Measurements from ENCODE around the gene SLC18A3.

Gene SLC18A3

DNA sequence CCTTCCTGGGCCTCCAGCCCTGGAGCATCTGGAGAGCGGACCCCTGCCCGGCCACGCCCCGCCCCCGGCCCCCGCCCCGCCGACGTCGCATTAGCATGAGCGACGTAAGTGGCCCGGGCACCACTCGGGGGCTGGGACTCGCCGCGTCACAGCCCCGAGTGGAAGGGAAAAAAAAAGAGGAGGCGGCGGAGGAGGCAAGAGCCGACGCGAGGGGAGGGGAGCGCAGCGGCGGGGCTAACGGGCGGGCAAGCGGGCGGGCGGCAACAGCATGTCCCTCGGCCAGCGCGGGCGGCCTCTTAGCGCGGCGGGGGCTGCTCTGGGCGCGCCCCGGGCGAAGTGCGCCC, at the start of gene SLC18A3:
Gene SLC18A3, plus strand, starts transcription at position 197 of the 344 bp plus-strand sequence. CDS start 431 bp downstream, outside the sequence.
- DNase-seq: no peak

DNA sequence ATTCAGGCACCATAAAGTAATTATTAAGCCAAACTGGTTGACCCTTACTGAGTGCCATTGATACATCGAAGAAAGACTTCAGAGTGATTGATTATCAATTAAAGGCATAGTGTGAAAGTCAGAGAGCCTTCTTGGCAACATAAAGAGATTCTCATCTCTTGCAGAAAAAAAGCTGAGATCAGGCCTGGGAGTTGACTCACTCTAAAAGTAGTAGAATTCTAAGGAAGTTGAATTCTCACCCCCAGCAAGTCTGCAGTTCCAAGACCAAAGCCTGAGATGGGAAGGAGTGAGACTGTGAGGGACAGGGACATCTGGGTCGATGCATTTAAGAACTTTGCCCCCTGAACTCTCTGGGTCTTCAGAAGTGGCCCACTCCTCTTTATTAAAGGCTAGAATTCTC, 49.6 kb upstream of the SLC18A3 start:
- no peak for DNase-seq

DNA sequence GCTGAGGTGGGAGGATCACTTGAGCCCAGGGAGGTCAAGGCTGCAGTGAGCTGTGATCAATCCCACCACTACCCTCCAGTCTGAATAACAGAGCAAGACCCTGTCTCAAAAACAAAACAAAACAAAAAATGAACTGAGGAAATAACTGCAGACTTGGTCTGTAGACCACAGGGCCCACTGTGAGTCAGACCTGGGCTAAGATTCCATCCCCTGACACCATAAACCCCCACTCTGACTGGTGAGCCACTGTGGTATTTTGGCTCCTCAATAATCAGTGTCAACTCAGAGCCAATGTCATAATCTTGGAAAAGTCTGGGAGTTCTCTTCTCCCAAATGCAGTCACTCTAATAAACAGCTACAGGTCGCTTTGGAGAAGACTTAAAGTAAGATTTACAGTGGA, 47.2 kb upstream of the SLC18A3 start:
- no peak for DNase-seq

GRCh38 chr10:49564461-49565009, 45.6 kb upstream of the SLC18A3 start:
- no peak for DNase-seq

- DNase-seq: no peak
Measured at GRCh38 chr10:49567810-49568209, 42.3 kb upstream of the SLC18A3 start.

DNA sequence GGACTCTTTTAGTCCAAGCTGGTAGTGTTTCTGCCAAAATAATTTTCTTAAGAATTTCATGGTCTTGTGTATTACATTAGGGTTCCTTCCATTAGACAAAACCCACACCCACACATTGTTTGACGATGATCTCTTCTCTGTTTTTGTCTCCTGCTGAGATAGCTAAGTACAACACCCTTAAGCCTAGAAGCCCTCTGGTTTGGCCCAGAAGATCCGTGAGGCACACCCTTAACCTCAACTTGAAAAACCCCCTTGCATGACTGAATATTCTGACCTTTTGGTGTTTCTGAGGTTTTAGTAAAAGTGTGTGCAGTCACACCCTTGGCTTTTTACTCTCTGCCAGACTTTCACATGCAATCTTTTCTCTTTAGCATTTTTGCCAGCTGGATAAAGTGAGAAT, 41.9 kb upstream of the SLC18A3 start:
- no peak for DNase-seq

GRCh38 chr10:49569031-49569631, 41.0 kb upstream of the SLC18A3 start:
- DNase-seq: no peak

DNA sequence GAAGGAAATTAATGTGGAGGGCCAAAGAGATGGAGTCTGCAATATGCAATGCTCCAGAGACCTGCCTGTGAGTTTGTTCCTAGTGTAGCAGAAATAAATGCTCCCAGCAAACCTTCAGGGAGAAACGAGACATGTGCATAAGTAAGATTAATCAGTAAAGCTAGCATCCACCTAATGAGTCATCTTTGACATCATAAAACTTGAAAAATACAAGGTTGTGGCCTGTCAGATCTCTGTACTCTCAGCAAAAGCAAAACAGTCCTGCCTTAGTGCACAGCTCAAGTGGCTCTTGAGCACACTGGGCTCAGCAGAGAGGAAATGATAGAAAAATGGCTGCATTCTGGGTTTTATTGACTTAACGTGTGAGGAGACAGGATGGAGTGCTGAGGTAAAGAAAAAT, 38.7 kb upstream of the SLC18A3 start:
- DNase-seq: peak; percentile 10

DNA sequence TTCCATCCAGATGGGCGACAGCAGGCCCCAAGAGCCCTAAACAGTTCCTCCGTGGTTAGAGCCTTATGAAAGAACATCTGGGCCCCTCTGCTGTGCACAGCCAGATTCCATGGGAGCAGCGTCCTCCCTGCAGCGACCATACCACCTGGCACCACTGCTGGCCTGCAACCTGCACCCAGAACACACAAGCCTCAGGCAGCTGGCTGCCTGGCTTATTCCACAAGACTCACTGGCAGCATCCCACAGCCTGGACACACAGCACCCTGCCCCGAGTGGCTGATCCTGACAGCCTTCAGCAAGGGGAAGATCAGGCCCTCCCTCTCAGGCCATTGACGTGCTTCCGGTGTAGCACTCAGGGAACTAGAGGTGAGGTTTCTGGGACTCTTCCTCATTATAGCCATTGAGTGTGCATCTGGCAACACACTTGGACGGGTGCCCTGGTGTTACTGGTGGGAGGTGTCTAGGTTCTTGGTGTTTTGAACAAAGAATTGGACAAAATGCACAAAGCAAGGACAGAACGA, 37.5 kb upstream of the SLC18A3 start:
- DNase-seq: no peak

GRCh38 chr10:49575489-49576072, 34.5 kb upstream of the SLC18A3 start:
- no peak for DNase-seq

- DNase-seq: no peak
Measured at GRCh38 chr10:49577182-49577925, 32.8 kb upstream of the SLC18A3 start.

DNA sequence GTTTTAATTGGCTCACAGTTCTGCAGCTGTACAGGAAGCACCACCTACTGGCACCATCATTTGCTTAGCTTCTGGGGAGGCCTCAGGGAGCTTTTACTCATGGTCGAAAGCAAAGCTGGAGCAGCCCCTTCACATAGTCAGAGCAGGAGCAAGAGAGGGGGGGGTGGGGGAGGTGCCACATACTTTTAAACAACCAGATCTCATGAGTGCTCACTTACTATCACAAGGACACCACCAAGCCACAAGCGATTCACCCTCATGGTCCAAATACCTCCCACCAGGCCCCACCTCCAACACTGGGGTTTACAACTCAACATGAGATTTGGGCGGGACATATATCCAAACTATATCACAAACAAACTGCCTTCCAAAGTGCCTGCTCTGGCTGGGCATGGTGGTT, 31.7 kb upstream of the SLC18A3 start:
- DNase-seq: no peak

DNA sequence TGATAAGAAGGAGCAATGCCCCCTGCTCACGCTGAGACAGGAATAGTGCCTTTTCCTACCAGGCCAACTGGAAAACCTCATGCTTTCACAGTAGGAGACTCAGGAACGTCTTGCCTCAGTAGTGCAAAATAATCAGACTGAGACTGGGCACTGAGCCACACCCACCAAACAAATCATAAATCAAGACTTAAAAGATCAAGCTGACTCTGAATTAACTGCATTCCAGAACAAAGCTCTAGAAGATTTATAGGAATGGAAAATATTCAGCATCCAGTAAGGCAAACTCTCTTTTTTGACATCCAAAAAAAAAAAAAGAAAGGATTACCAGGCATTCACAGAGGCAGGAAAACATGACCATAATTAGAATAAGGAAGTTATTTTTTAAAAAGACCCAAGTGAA, 30.5 kb upstream of the SLC18A3 start:
- DNase-seq: no peak

GRCh38 chr10:49585387-49585786, 24.7 kb upstream of the SLC18A3 start:
- no peak for DNase-seq

DNA sequence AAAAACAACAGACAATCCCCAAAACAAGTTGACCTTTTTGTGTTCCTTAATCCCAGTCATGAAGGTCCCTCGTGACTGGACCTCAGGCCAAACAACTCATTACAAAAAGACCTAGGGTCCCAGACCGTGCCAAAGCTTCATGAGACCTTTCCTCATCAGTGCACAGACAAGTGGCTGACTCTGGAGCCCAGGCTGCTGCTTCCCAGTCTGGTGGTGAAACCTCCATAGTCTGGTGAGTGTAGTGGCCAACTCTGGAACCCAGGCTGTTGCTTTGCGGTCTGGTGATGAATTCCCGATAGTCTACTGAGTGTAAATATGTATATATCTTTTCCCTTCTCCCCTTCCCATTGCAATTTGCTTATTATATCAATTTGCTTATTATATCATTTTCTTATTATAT, 22.1 kb upstream of the SLC18A3 start:
- no peak for DNase-seq

DNA sequence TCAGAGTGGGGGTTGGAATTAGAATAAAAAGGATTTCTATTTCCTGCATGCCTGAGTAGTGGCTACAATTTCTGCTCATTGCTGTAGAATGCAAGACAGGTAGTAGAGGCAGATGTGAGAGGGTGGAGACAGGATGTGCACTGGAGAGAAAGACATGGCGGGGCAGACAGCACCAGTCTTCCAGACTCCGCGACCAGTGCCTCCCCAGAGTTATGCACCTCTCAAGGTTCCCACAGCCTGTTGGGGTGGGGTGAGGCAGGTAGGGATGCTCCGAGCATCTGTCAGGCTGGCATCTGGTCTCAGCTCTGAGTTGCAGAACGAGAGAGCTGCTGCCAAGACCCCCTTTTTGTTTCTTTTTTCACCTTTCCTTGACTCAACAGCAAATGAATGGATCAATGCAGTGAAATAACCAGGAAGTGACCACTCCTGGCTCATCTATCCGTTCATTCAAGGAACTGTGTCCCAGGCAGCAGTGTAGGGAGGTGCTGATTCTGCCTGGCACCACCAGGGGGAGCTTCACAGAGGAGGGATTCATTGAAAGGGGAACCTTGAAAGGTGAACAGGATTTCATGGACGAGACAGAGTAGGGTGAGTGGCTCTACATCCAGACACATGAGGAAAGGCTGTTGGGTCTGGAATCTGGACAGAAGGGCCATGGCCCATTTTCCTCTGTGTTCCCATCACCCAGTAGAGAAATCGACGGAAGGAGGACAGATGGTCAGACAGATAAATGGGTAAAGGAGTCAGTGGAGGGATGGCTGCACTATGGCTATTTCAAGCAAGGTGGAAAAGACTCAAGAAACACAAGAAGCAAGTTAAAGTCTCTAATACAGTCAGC, 17.2 kb upstream of the SLC18A3 start:
- DNase-seq: peak; percentile 9

DNA sequence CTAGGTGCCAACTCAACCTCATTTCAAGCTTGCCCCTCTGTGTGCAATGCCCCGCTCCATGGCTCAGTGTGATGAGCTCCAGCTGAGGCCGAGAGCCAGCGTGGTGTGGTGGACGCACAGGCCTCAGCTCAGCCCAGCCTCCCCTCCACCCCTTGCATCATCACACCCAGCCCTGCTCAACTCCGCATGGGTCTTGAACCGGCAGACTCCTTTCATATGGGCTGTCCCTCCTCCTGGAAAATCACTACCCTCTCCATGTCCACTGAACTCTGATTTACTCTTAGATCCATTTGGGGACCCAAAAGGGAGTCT, 16.6 kb upstream of the SLC18A3 start:
- DNase-seq: no peak

DNA sequence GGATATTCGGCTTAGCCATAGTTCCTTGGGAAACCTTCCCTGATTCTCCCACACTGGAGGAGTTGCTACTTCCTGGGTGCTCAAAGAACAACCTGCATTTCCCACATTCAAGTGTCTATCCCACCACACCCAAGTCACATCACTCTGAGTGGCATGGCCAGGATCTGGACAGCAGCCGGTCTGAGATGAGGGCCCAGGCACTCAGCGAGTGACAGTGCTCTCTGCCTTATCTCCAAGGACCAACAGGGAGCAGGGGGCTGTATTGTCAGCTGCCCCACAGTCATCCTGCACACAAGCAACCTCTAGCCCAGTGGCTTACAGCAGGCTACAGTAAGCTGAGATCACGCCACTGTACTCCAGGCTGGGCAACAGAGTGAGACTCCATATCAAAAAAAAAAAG, 16.1 kb upstream of the SLC18A3 start:
- no peak for DNase-seq

DNA sequence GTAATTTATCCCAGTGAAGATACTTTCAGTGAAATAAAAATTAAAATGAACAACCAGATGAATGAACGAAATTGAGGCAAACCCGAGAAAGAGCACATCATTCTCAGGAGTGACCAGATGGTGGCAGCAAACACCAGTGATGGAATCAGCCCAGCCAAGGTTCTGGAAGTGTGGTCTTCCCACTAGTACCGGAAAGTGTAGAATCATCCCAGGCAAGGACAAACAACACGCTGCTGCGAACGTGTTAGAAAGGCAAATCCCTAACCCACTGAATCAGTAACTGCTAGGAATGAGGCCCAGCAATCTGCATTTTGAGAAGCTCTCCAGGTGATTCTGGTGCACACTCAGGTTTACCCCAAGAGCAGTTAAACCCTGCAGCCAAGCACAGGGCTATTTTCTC, 15.5 kb upstream of the SLC18A3 start:
- peak; percentile 16 for DNase-seq

GRCh38 chr10:49595003-49595712, 15.0 kb upstream of the SLC18A3 start:
- DNase-seq: no peak

GRCh38 chr10:49595713-49596492, 14.2 kb upstream of the SLC18A3 start:
- peak; percentile 60 for DNase-seq

- no peak for DNase-seq
Measured at GRCh38 chr10:49596493-49596809, 13.7 kb upstream of the SLC18A3 start.
